ENCODE results near the gene SLC30A1.

DNA sequence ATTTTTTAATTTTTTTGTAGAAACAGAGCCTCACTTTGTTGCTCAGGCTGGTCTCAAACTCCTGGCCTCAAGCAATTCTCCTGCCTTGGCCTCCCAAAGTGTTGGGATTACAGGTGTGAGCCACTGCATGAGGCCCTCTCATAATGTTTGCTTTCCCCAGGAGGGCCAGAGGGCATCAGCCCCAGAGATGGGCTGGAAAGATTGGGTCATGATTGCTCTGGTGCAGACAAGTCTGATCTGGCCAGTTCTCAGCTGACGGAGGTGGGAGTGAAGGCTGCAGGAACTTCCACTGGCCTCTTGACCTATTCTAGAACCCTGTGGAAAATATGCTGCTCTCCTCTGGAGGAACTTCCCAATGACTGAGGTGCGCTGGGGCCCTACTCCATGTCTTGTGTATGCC, 43.6 kb downstream of the SLC30A1 start:
- TF ChIP-seq, protein P1, sequence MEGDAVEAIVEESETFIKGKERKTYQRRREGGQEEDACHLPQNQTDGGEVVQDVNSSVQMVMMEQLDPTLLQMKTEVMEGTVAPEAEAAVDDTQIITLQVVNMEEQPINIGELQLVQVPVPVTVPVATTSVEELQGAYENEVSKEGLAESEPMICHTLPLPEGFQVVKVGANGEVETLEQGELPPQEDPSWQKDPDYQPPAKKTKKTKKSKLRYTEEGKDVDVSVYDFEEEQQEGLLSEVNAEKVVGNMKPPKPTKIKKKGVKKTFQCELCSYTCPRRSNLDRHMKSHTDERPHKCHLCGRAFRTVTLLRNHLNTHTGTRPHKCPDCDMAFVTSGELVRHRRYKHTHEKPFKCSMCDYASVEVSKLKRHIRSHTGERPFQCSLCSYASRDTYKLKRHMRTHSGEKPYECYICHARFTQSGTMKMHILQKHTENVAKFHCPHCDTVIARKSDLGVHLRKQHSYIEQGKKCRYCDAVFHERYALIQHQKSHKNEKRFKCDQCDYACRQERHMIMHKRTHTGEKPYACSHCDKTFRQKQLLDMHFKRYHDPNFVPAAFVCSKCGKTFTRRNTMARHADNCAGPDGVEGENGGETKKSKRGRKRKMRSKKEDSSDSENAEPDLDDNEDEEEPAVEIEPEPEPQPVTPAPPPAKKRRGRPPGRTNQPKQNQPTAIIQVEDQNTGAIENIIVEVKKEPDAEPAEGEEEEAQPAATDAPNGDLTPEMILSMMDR (IDR thresholded peaks at IDR 0.05; ENCODE audit: insufficient read depth, low read length, poor library complexity, severe bottlenecking), result no peak
- no peak for TF ChIP-seq EZH2phosphoT487 (conservative IDR thresholded peaks at IDR 0.05; ENCODE audit: low read length)

Data from SU-DHL-6 (cell line).